ENCODE measurements around the gene TMEM54. TPM values are rescaled to one million over a fixed set of nuclear protein-coding genes. Genes with fewer than 3 reads are reported as not detected.

The TMEM54 gene
- total and polyA plus RNA-seq, 10 of the 15 experiments (the other 5 are each of a cell fraction or from before 2014, with no cell fraction given), result 0.07 to 0.94 (median 0.56) TPM; not detected in 1

- no peak overlapping the region for H3K4me2 ChIP-seq (ENCODE audit: control insufficient read depth, insufficient read depth)
- ChIA-PET POLR2A (no interaction called here), SMC1A (ENCODE audit: uncharacterized antibody, unreplicated experiment) (interaction anchor here (1.5 to 1.6 kb wide), 2 partner anchors 8 to 29 kb away, joined by 4 to 5 read pairs; no protein-coding TSS in a partner anchor), CTCF (interaction anchor here (0.8 to 6.5 kb wide), 4 partner anchors 14 to 146 kb away, joined by 3 to 37 read pairs (median 4); no protein-coding TSS in a partner anchor), RAD21 (ENCODE audit: unreplicated experiment) (no interaction called here)
- no TSS peak for BruUV-seq (replicated peaks)
- H3K9ac ChIP-seq (ENCODE audit: control insufficient read depth, insufficient read depth, low read length), result no peak overlapping the region
- H3K4me1 ChIP-seq (ENCODE audit: control insufficient read depth, insufficient read depth, low read length), result no peaks in the 10 kb centered on the region
- no peaks in the 10 kb centered on the region for H4K20me1 ChIP-seq (ENCODE audit: control insufficient read depth, insufficient read depth)
- H2AFZ ChIP-seq (ENCODE audit: control insufficient read depth, low read depth, low read length), result no peak overlapping the region
- no peak for FAIRE-seq
- H3K79me2 ChIP-seq (ENCODE audit: control insufficient read depth, insufficient read depth, low read length), result no peaks in the 10 kb centered on the region
- peaks cover 3 to 32% of the 10 kb centered on the region in 2 experiments for H3K36me3 ChIP-seq (ENCODE audit: control insufficient read depth in 2 of 2, insufficient read depth in 2 of 2, low read length in 1 of 2)
- 93% methylated on average over 2 of the region's 2 CpGs for WGBS (ENCODE audit: insufficient coverage, insufficient replicate concordance, low lambda C conversion rate, missing lambda C conversion rate)
- H3K27ac ChIP-seq (ENCODE audit: control insufficient read depth, insufficient read depth), result no peak overlapping the region
- in situ Hi-C loops (cut with MboI), result no loop called here
- no peaks in the 10 kb centered on the region for H3K27me3 ChIP-seq (replicated peaks in 1 of 2; ENCODE audit: control insufficient read depth in 2 of 2, insufficient read depth in 2 of 2, low read length in 1 of 2)
- ATAC-seq, result no peak
- no peaks in the 10 kb centered on the region for H3K9me3 ChIP-seq (replicated peaks; ENCODE audit: control insufficient read depth, insufficient read depth, low read length)
- no peak for DNase-seq (ENCODE audit: low read depth, low spot score)
- no peak overlapping the region for H3K4me3 ChIP-seq
- intact Hi-C loops (cut with micrococcal nuclease; ENCODE audit: unreplicated experiment), result no loop called here
- TF ChIP-seq CUX1 (IDR thresholded peaks at IDR 0.05; ENCODE audit: insufficient replicate concordance, low read depth, low read length) (no peak), RB1 (IDR thresholded peaks at IDR 0.05; ENCODE audit: borderline replicate concordance) (no peak), SKIL (IDR thresholded peaks at IDR 0.05; ENCODE audit: low read depth, poor library complexity, severe bottlenecking) (no peak), BMI1 (IDR thresholded peaks at IDR 0.05; ENCODE audit: borderline replicate concordance) (no peak), TAF1 (IDR thresholded peaks at IDR 0.05; ENCODE audit: borderline replicate concordance, low read depth, low read length) (no peak), JUND (IDR thresholded peaks at IDR 0.05; ENCODE audit: low read depth, low read length) (no peak), RCOR1 (conservative IDR thresholded peaks at IDR 0.05; ENCODE audit: low read depth, low read length) (no peak), SIN3A (IDR thresholded peaks at IDR 0.05; ENCODE audit: low read depth, low read length) (no peak), USF2 (IDR thresholded peaks at IDR 0.05; ENCODE audit: borderline replicate concordance, low read depth, low read length) (no peak), ATF3 (IDR thresholded peaks at IDR 0.05; ENCODE audit: borderline replicate concordance, extremely low read depth, low read depth, low read length) (no peak), PAX5 (IDR thresholded peaks at IDR 0.05; ENCODE audit: borderline replicate concordance, low read depth, low read length) (no peak), CTCF (IDR thresholded peaks at IDR 0.05 in 2 of 3, conservative IDR thresholded peaks at IDR 0.05 in 1 of 3; ENCODE audit: control insufficient read depth in 2 of 3, extremely low read depth in 1 of 3, insufficient read depth in 1 of 3, low read depth in 3 of 3, low read length in 3 of 3) (no peak), MEF2B (IDR thresholded peaks at IDR 0.05; ENCODE audit: partially characterized antibody, poor library complexity, severe bottlenecking) (no peak)
Observed at GRCh38 chr1:32858136-32858535, 43.1 kb downstream of the TMEM54 start.

Measured in GM12878 (cell line).